HG03439 (cell line): ENCODE data around the gene PRKCE.

Experiments
- ATAC-seq: cut with Tn5 transposase; IDR thresholded peaks from one replicate; pipeline ENCODE4 v1.9.1; 2021; ENCODE audit warnings: mild to moderate bottlenecking, moderate library complexity; ENCODE audit not compliant: unreplicated experiment

The PRKCE gene

GRCh38 chr2:46151577-46151976 is 500.1 kb downstream of the PRKCE start:
- ATAC-seq, result no peak

- no peak for ATAC-seq
These were observed 502.7 kb downstream of the PRKCE start for GRCh38 chr2:46153996-46154753.

- no peak for ATAC-seq
These were observed 505.8 kb downstream of the PRKCE start for GRCh38 chr2:46157072-46157965.

GRCh38 chr2:46157966-46158310 is 506.5 kb downstream of the PRKCE start:
- no peak for ATAC-seq

GRCh38 chr2:46158661-46159060 is 507.2 kb downstream of the PRKCE start:
- no peak for ATAC-seq

- no peak for ATAC-seq
These were observed 508.9 kb downstream of the PRKCE start for GRCh38 chr2:46160326-46160725.

- no peak for ATAC-seq
These were observed 509.8 kb downstream of the PRKCE start for GRCh38 chr2:46161315-46161714.

- ATAC-seq, result no peak
These were observed 510.4 kb downstream of the PRKCE start for GRCh38 chr2:46161911-46162310.

- ATAC-seq, result no peak
These were observed 511.0 kb downstream of the PRKCE start for GRCh38 chr2:46162329-46163097.

- ATAC-seq, result no peak
These were observed 511.6 kb downstream of the PRKCE start for GRCh38 chr2:46163098-46163430.

GRCh38 chr2:46163804-46164528 is 512.5 kb downstream of the PRKCE start:
- ATAC-seq, result no peak

- no peak for ATAC-seq
These were observed 513.2 kb downstream of the PRKCE start for GRCh38 chr2:46164529-46165301.

- no peak for ATAC-seq
These were observed 514.4 kb downstream of the PRKCE start for GRCh38 chr2:46165916-46166315.

- no peak for ATAC-seq
These were observed 515.9 kb downstream of the PRKCE start for GRCh38 chr2:46167406-46167805.

- no peak for ATAC-seq
These were observed 516.4 kb downstream of the PRKCE start for GRCh38 chr2:46167924-46168323.

- ATAC-seq, result no peak
These were observed 518.0 kb downstream of the PRKCE start for GRCh38 chr2:46169467-46169866.

GRCh38 chr2:46170026-46170425 is 518.6 kb downstream of the PRKCE start:
- no peak for ATAC-seq

GRCh38 chr2:46170611-46171350 is 519.3 kb downstream of the PRKCE start:
- ATAC-seq, result no peak

- no peak for ATAC-seq
These were observed 520.0 kb downstream of the PRKCE start for GRCh38 chr2:46171411-46171953.
